ENCODE results near the gene SLC1A7.
A peak's percentile ranks its signal among the peaks of the same experiment; 100 is the strongest.

Gene SLC1A7

GRCh38 chr1:53049574-53049967 lies 92.9 kb downstream of the SLC1A7 start:
- TF ChIP-seq CTCF (IDR thresholded peaks at IDR 0.05; ENCODE audit: low read depth, low read length, missing control alignments): no peak
- DNase-seq (ENCODE audit: low read depth): no peak
- in situ Hi-C loops (cut with HindIII; ENCODE audit: low sequenced_read_pairs): no loop called here
- no peak overlapping the region for H3K4me3 ChIP-seq (ENCODE audit: low read depth, low read length)

DNA sequence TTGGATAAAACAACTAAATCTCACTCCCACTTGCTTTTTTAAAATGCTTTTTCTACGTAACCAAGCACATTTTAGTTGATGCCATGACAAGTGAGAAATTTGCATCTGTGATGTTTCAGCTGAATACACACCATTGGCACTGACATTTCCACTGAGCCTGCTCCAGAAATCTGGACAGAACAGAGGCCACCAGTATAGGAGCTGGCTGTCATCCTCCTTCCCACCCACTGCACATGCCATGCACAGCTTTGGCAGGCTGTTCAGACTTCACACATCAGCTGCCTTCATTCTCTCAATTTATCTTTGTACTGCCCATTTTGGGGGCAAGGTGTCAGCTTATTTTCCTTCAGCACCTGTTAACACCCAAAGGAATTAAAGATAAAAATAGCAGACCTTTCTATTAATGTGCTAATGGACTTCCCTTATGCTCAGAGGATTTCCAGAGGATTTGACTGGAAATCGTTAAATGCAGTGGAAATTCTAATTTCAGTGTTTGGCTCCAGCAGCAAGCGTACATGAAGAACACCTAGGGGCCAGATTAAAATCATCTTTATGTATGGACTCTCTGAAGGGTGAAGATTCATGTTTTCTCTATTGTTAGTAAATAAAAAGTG lies 93.4 kb downstream of the SLC1A7 start:
- DNase-seq (ENCODE audit: low read depth): no peak
- in situ Hi-C loops (cut with HindIII; ENCODE audit: low sequenced_read_pairs): no loop called here
- no peak overlapping the region for H3K4me3 ChIP-seq (ENCODE audit: low read depth, low read length)
- no peak for TF ChIP-seq CTCF (IDR thresholded peaks at IDR 0.05; ENCODE audit: low read depth, low read length, missing control alignments)

GRCh38 chr1:53047737-53048736 lies 94.4 kb downstream of the SLC1A7 start:
- TF ChIP-seq CTCF (IDR thresholded peaks at IDR 0.05; ENCODE audit: low read depth, low read length, missing control alignments): no peak
- in situ Hi-C loops (cut with HindIII; ENCODE audit: low sequenced_read_pairs): no loop called here
- DNase-seq (ENCODE audit: low read depth): peak; percentile 93
- H3K4me3 ChIP-seq (ENCODE audit: low read depth, low read length): no peak overlapping the region

- DNase-seq (ENCODE audit: low read depth): peak; percentile 67
- in situ Hi-C loops (cut with HindIII; ENCODE audit: low sequenced_read_pairs): no loop called here
- TF ChIP-seq CTCF (IDR thresholded peaks at IDR 0.05; ENCODE audit: low read depth, low read length, missing control alignments): no peak
- no peak overlapping the region for H3K4me3 ChIP-seq (ENCODE audit: low read depth, low read length)
Observed at GRCh38 chr1:53046930-53047329, 95.5 kb downstream of the SLC1A7 start.

DNA sequence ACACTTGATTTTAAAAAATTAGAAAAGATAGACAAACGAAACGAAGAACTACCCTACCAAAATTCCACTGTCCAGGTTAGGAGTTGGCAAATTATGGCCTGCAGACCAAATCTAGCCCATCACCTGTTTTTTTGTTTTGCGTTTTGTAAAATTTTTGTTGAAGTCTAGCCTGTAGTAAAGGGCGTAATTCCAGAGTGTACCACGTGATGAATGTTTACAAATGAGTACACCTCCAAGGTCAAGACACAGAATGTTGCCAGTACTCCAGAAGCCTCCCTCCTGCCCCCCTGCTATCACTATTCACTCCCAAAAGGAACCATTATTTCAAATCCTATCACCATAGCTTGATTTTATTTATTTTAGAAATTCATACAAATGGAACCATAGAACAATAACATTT lies 97.5 kb downstream of the SLC1A7 start:
- in situ Hi-C loops (cut with HindIII; ENCODE audit: low sequenced_read_pairs): no loop called here
- DNase-seq (ENCODE audit: low read depth): no peak
- TF ChIP-seq CTCF (IDR thresholded peaks at IDR 0.05; ENCODE audit: low read depth, low read length, missing control alignments): no peak
- no peak overlapping the region for H3K4me3 ChIP-seq (ENCODE audit: low read depth, low read length)

DNA sequence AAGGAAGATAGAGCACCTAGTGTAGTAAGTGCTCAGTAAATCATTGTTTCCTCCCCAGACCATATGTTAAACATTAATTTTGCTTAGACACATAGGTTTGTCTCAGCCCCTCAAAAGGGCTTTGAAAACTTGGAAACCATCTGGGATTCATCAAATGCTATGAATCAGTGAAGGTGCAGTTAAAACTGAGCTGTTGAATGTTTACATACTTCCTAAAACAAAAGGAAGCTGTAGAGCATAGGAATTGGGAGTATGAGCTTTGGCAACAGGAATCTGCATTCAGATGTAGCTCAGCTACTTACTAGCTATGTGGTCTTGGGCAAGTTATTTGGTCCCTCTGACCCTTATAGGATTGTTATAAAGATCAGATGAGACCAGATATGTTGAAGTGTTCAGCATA lies 99.2 kb downstream of the SLC1A7 start:
- DNase-seq (ENCODE audit: low read depth): no peak
- in situ Hi-C loops (cut with HindIII; ENCODE audit: low sequenced_read_pairs): no loop called here
- no peak for TF ChIP-seq CTCF (IDR thresholded peaks at IDR 0.05; ENCODE audit: low read depth, low read length, missing control alignments)
- no peak overlapping the region for H3K4me3 ChIP-seq (ENCODE audit: low read depth, low read length)
